SK-N-SH (cell line): Measurements from ENCODE around the gene FBXO36. TPM values are rescaled to one million over a fixed set of nuclear protein-coding genes. Genes with fewer than 3 reads are reported as not detected.

Source experiments
- CTCF ChIA-PET: fragments of 300-600, 350-600 bp; formaldehyde crosslinking; extraction: SDS; loops from one replicate; lab custom pipeline; 2021; lab: Yijun Ruan, JAX
- POLR2A ChIA-PET: fragments of 350-600 bp; sonication (Branson Sonifier 250); formaldehyde crosslinking; extraction: SDS; loops from one replicate; lab custom pipeline; 2020; ENCODE audit warnings: antibody characterized with exemption, inconsistent platforms; lab: Yijun Ruan, JAX
- DNase-seq: peaks from one replicate; pipeline ENCODE4 v3.0.0; 2012
- H2AFZ ChIP-seq: fragments of 200-600 bp; sonication (generic); 2 replicates; pipeline ENCODE4 v1.8.1; 2016; ENCODE audit warnings: antibody characterized with exemption, mild to moderate bottlenecking, low read depth
- H3F3A ChIP-seq: fragments of 200-600 bp; sonication (generic); replicated peaks from 2 replicates; pipeline ENCODE3; 2016; ENCODE audit warnings: antibody characterized with exemption, mild to moderate bottlenecking; ENCODE audit not compliant: insufficient read depth
- H3K27ac ChIP-seq, 2 experiments: fragments of 200-500 bp in 1 of 2; fragments of 200-600 bp in 1 of 2; sonication (Bioruptor generic) in 1 of 2; sonication (generic), shearing (Covaris generic) in 1 of 2; 2 replicates each; pipeline versions ENCODE4 v1.5.1 to v1.6.1; 2014 to 2016; ENCODE audit warnings: low read depth in 2 of 2, inconsistent platforms in 1 of 2, low read length in 1 of 2, mild to moderate bottlenecking in 1 of 2, mixed read lengths in 1 of 2
- H3K27me3 ChIP-seq: fragments of 200-600 bp; sonication (generic), shearing (Covaris generic); 2 replicates; pipeline ENCODE4 v1.6.1; 2016; ENCODE audit warnings: mixed run types; ENCODE audit not compliant: insufficient read depth
- H3K36me3 ChIP-seq, 2 experiments: fragments of 200-500 bp in 1 of 2; fragments of 200-600 bp in 1 of 2; sonication (Bioruptor generic) in 1 of 2; sonication (generic) in 1 of 2; replicated peaks in 1 of 2; 2 replicates each; pipeline versions ENCODE3 to v1.5.1; 2014 to 2016; ENCODE audit warnings: low read length in 1 of 2, mild to moderate bottlenecking in 1 of 2; ENCODE audit not compliant: insufficient read depth in 2 of 2, control insufficient read depth in 1 of 2
- H3K4me1 ChIP-seq, 2 experiments: fragments of 200-500 bp in 1 of 2; fragments of 200-600 bp in 1 of 2; sonication (Bioruptor generic) in 1 of 2; sonication (generic), shearing (Covaris generic) in 1 of 2; 2 replicates each; pipeline versions ENCODE4 v1.5.1 to v1.6.1; 2014 to 2016; ENCODE audit warnings: low read depth in 1 of 2, low read length in 1 of 2, mixed run types in 1 of 2; ENCODE audit not compliant: insufficient read depth in 2 of 2, control insufficient read depth in 1 of 2
- H3K4me2 ChIP-seq: fragments of 200-600 bp; sonication (generic), shearing (Covaris generic); 2 replicates; pipeline ENCODE4 v1.6.1; 2017; ENCODE audit warnings: mixed run types
- H3K4me3 ChIP-seq, 2 experiments: fragments of 200-500 bp in 1 of 2; fragments of 200-600 bp in 1 of 2; sonication (Bioruptor generic) in 1 of 2; sonication (generic), shearing (Covaris generic) in 1 of 2; 2 replicates each; pipeline versions ENCODE4 v1.5.1 to v1.8.1; 2014 to 2016; ENCODE audit warnings: low read depth in 2 of 2, inconsistent platforms in 1 of 2, low read length in 1 of 2, mild to moderate bottlenecking in 1 of 2, mixed read lengths in 1 of 2, moderate library complexity in 1 of 2
- H3K79me2 ChIP-seq: fragments of 200-600 bp; sonication (generic); 2 replicates; pipeline ENCODE4 v1.8.1; 2017; ENCODE audit warnings: mild to moderate bottlenecking; ENCODE audit not compliant: insufficient read depth
- H3K9ac ChIP-seq: fragments of 200-600 bp; sonication (generic); 2 replicates; pipeline ENCODE4 v1.6.1; 2017; ENCODE audit warnings: mixed run types
- H3K9me2 ChIP-seq: fragments of 200-600 bp; sonication (generic); 2 replicates; pipeline ENCODE4 v1.6.1; 2017; ENCODE audit warnings: mixed run types
- H3K9me3 ChIP-seq: fragments of 200-600 bp; sonication (generic); 2 replicates; pipeline ENCODE4 v1.6.1; 2017; ENCODE audit warnings: mixed run types, mild to moderate bottlenecking, moderate library complexity
- H4K20me1 ChIP-seq: fragments of 200-600 bp; sonication (generic); 2 replicates; pipeline ENCODE4 v1.6.1; 2017; ENCODE audit warnings: mild to moderate bottlenecking, mixed run types; ENCODE audit not compliant: insufficient read depth
- CTCF ChIP-seq: fragments of 200-600 bp; sonication (generic); IDR thresholded peaks from 2 replicates; pipeline ENCODE4 v1.6.1; 2017; ENCODE audit warnings: antibody characterized with exemption, mild to moderate bottlenecking, moderate library complexity
- ELF1 ChIP-seq: IDR thresholded peaks from 2 replicates; pipeline ENCODE4 v1.4.0; 2012
- NFIC ChIP-seq: IDR thresholded peaks from 2 replicates; pipeline ENCODE4 v1.4.0; 2012; ENCODE audit warnings: borderline replicate concordance
- PBX3 ChIP-seq: IDR thresholded peaks from 2 replicates; pipeline ENCODE4; 2012
- POLR2AphosphoS5 ChIP-seq: IDR thresholded peaks from 2 replicates; pipeline ENCODE4 v1.6.1; 2012; ENCODE audit warnings: low read depth, low read length
- RAD21 ChIP-seq: IDR thresholded peaks from 2 replicates; pipeline ENCODE4 v1.6.1; 2012; ENCODE audit warnings: mild to moderate bottlenecking, low read length
- TAF1 ChIP-seq: IDR thresholded peaks from 2 replicates; pipeline ENCODE4 v1.6.1; 2012; ENCODE audit warnings: low read depth, mild to moderate bottlenecking, low read length, moderate library complexity, borderline replicate concordance
- TCF12 ChIP-seq: IDR thresholded peaks from 2 replicates; pipeline ENCODE4 v1.4.0; 2012
- USF2 ChIP-seq: fragments of 150-350 bp; IDR thresholded peaks from 2 replicates; pipeline ENCODE4 v1.6.1; 2017; ENCODE audit warnings: antibody characterized with exemption, low read length, low read depth, borderline replicate concordance
- WGBS: methylation state at CpG from one replicate; pipeline ENCODE4 v1.1.6; 2017; ENCODE audit warnings: low lambda C conversion rate; 5-methylcytosine and 5-hydroxymethylcytosine counted together
- polyA plus RNA-seq, 3 experiments: library from polyadenylated mRNA; depleted of rRNA; stranded (reverse); fragments of >200 nt; gene quantifications; 2 replicates each; pipeline ENCODE4 v1.2.3, GENCODE V29; 2012

The FBXO36 gene
- polyA plus RNA-seq, 1 of the 3 experiments (the other 2 are of a cell fraction), result 3.9 TPM

- Histone ChIP-seq H3K4me3 (no peak overlapping the region), H3K9ac (no peak overlapping the region), H3K9me2 (no peaks in the 10 kb centered on the region), H3K36me3 (peaks cover 13 to 25% of the 10 kb centered on the region in 2 experiments), H3K4me2 (no peak overlapping the region), H3K4me1 (no peaks in the 10 kb centered on the region; a peak in 2 of 4 replicates)
- peak; percentile 49 for TF ChIP-seq CTCF
- TF ChIP-seq RAD21, result peak; percentile 34
- TF ChIP-seq PBX3, result no peak
- TF ChIP-seq, all 33 proteins: peak for 2
- H4K20me1 ChIP-seq, result peaks cover 97% of the 10 kb centered on the region
- POLR2A ChIA-PET, result interaction anchor here (1.7 kb wide), 1 partner anchor 10 kb away, joined by 4 read pairs; no protein-coding TSS in a partner anchor
- peak; percentile 42 for DNase-seq
- WGBS, result 78% methylated on average over 1 of the region's 1 CpG
- no peak overlapping the region for H2AFZ ChIP-seq
- peaks cover 99% of the 10 kb centered on the region for H3K79me2 ChIP-seq
- no peak overlapping the region for H3K27ac ChIP-seq
- H3K27me3 ChIP-seq, result no peaks in the 10 kb centered on the region
- peaks cover 9% of the 10 kb centered on the region for H3F3A ChIP-seq
- CTCF ChIA-PET, result interaction anchor here (0.5 to 2.9 kb wide), 13 partner anchors 10 to 156 kb away, joined by 3 to 21 read pairs (median 4); partner anchors contain the start of genes FBXO36 and TRIP12
- H3K9me3 ChIP-seq, result no peaks in the 10 kb centered on the region
Observed at GRCh38 chr2:229910832-229911412, 11.4 kb upstream of the FBXO36 start.

- peaks cover 21 to 29% of the 10 kb centered on the region in 2 experiments for H3K36me3 ChIP-seq
- H3K27me3 ChIP-seq, result no peaks in the 10 kb centered on the region
- H3K4me3 ChIP-seq, result no peak overlapping the region
- 100% methylated on average over 2 of the region's 2 CpGs for WGBS
- no peak overlapping the region for H3K9ac ChIP-seq
- no peak overlapping the region for H2AFZ ChIP-seq
- H3K9me3 ChIP-seq, result no peaks in the 10 kb centered on the region
- H4K20me1 ChIP-seq, result peaks cover 97% of the 10 kb centered on the region
- ChIA-PET POLR2A (no interaction called here), CTCF (interaction anchor here (1.8 kb wide), 1 partner anchor 20 kb away, joined by 4 read pairs; no protein-coding TSS in a partner anchor)
- H3K9me2 ChIP-seq, result no peaks in the 10 kb centered on the region
- TF ChIP-seq POLR2AphosphoS5 (no peak), USF2 (no peak), TCF12 (no peak), ELF1 (no peak), NFIC (no peak), RAD21 (no peak), TAF1 (no peak)
- H3F3A ChIP-seq, result peaks cover 7% of the 10 kb centered on the region
- no peaks in the 10 kb centered on the region; a peak in 3 of 4 replicates for H3K4me1 ChIP-seq
- H3K4me2 ChIP-seq, result no peak overlapping the region
- H3K79me2 ChIP-seq, result peaks cover 98% of the 10 kb centered on the region
- H3K27ac ChIP-seq, result no peak overlapping the region
- no peak for DNase-seq
Observed at GRCh38 chr2:229914171-229914570, 8.1 kb upstream of the FBXO36 start.
